GM12878 (cell line): ENCODE results near the gene COL1A1. TPM values are rescaled to one million over a fixed set of nuclear protein-coding genes. Genes with fewer than 3 reads are reported as not detected.

Source experiments
- ATAC-seq: fragments of 200-7000 bp; cut with Tn5 transposase; 3 replicates; pipeline ENCODE4 v1.9.1; 2020; ENCODE audit warnings: mild to moderate bottlenecking, moderate library complexity
- BruUV-seq: library from RNA; stranded (reverse); fragments of 400-500 nt; replicated peaks from 2 replicates; lab custom pipeline; 2021; lab: Mats Ljungman, UMichigan
- CTCF ChIA-PET: fragments of 300-600 bp; sonication (Branson Sonifier 250); formaldehyde crosslinking; extraction: SDS; loops from one replicate; lab custom pipeline; 2021; ENCODE audit warnings: inconsistent platforms; lab: Yijun Ruan, JAX
- POLR2A ChIA-PET: fragments of 350-600 bp; formaldehyde crosslinking; extraction: SDS; loops from one replicate; lab custom pipeline; 2021; ENCODE audit warnings: inconsistent platforms; lab: Charles Lee
- RAD21 ChIA-PET: fragments of 300-600 bp; sonication (Branson Sonifier 250); formaldehyde crosslinking; loops from one replicate; lab custom pipeline; 2023; ENCODE audit warnings: antibody characterized with exemption; ENCODE audit not compliant: unreplicated experiment; lab: Charles Lee
- SMC1A ChIA-PET: fragments of 300-600 bp; sonication (Branson Sonifier 250); formaldehyde crosslinking; loops from one replicate; lab custom pipeline; 2023; ENCODE audit not compliant: unreplicated experiment, uncharacterized antibody; lab: Charles Lee
- DNase-seq: peaks from one replicate; pipeline ENCODE4 v3.0.0-alpha.2; 2011; ENCODE audit warnings: low read depth, low spot score
- FAIRE-seq: peaks from 3 replicates; lab custom pipeline; 2011; peaks lifted over from hg19 to GRCh38; lab: Jason Lieb, UNC
- H2AFZ ChIP-seq: 2 replicates; pipeline ENCODE4 v1.6.0; 2011; ENCODE audit warnings: low read depth, low read length, control low read depth; ENCODE audit not compliant: control insufficient read depth
- H3K27ac ChIP-seq: 2 replicates; pipeline ENCODE4 v1.5.1; 2011; ENCODE audit warnings: control low read depth; ENCODE audit not compliant: control insufficient read depth, insufficient read depth
- H3K27me3 ChIP-seq, 2 experiments: replicated peaks in 1 of 2; 2 replicates each; pipeline versions ENCODE4 v1.6.0 to v1.6.1; 2011; ENCODE audit warnings: low read length in 1 of 2; ENCODE audit not compliant: control insufficient read depth in 2 of 2, insufficient read depth in 2 of 2
- H3K36me3 ChIP-seq, 2 experiments: 2 replicates each; pipeline ENCODE4 v1.5.1; 2011; ENCODE audit warnings: low read length in 1 of 2; ENCODE audit not compliant: control insufficient read depth in 2 of 2, insufficient read depth in 2 of 2
- H3K4me1 ChIP-seq: 2 replicates; pipeline ENCODE4 v1.6.1; 2011; ENCODE audit warnings: mild to moderate bottlenecking, low read length, moderate library complexity, mixed read lengths; ENCODE audit not compliant: control insufficient read depth, insufficient read depth
- H3K4me2 ChIP-seq: 2 replicates; pipeline ENCODE4 v1.6.0; 2011; ENCODE audit warnings: control low read depth; ENCODE audit not compliant: control insufficient read depth, insufficient read depth
- H3K4me3 ChIP-seq: fragments of 200-600 bp; sonication (generic); 2 replicates; pipeline ENCODE4 v1.5.1; 2016
- H3K79me2 ChIP-seq: 2 replicates; pipeline ENCODE4 v1.6.0; 2011; ENCODE audit warnings: low read length; ENCODE audit not compliant: control insufficient read depth, insufficient read depth
- H3K9ac ChIP-seq: 2 replicates; pipeline ENCODE4 v1.8.0; 2011; ENCODE audit warnings: low read length, control low read depth, mixed read lengths; ENCODE audit not compliant: control insufficient read depth, insufficient read depth
- H3K9me3 ChIP-seq: replicated peaks from 3 replicates; pipeline ENCODE4 v1.5.1; 2011; ENCODE audit warnings: mild to moderate bottlenecking, low read length; ENCODE audit not compliant: control insufficient read depth, insufficient read depth
- H4K20me1 ChIP-seq: 2 replicates; pipeline ENCODE4 v1.6.0; 2011; ENCODE audit not compliant: control insufficient read depth, insufficient read depth
- BHLHE40 ChIP-seq, 2 experiments: fragments of 450-650 bp in 1 of 2; IDR thresholded peaks; 2 replicates each; pipeline ENCODE4 v1.6.1; 2011 to 2017; ENCODE audit warnings: low read depth in 2 of 2, borderline replicate concordance in 1 of 2, improper control_type of control experiment in 1 of 2, low read length in 1 of 2, mild to moderate bottlenecking in 1 of 2
- BMI1 ChIP-seq: fragments of 450-650 bp; IDR thresholded peaks from 2 replicates; pipeline ENCODE4 v1.6.1; 2016; ENCODE audit warnings: mild to moderate bottlenecking, moderate library complexity, borderline replicate concordance
- CBX5 ChIP-seq: sonication (generic); IDR thresholded peaks from 2 replicates; pipeline ENCODE4 v1.6.1; 2016; ENCODE audit warnings: low read depth, moderate library complexity, mild to moderate bottlenecking, inconsistent platforms
- HDGF ChIP-seq: fragments of 450-650 bp; IDR thresholded peaks from 2 replicates; pipeline ENCODE4 v1.6.1; 2016; ENCODE audit warnings: antibody characterized with exemption
- IKZF1 ChIP-seq: fragments of 450-650 bp; conservative IDR thresholded peaks from 2 replicates; pipeline ENCODE4 v1.6.1; 2017; ENCODE audit warnings: antibody characterized with exemption, mild to moderate bottlenecking
- IRF4 ChIP-seq: IDR thresholded peaks from 2 replicates; pipeline ENCODE4 v1.6.1; 2011; ENCODE audit warnings: low read depth, low read length
- MTA2 ChIP-seq: fragments of 450-650 bp; IDR thresholded peaks from 2 replicates; pipeline ENCODE4 v1.6.1; 2016; ENCODE audit warnings: low read depth, mild to moderate bottlenecking, moderate library complexity
- MXI1 ChIP-seq: fragments of 150-350 bp; IDR thresholded peaks from 2 replicates; pipeline ENCODE4 v1.6.1; 2011; ENCODE audit warnings: low read depth, mild to moderate bottlenecking, inconsistent platforms, low read length, improper control_type of control experiment
- MYC ChIP-seq: IDR thresholded peaks from 2 replicates; pipeline ENCODE4 v1.6.1; 2011; ENCODE audit warnings: mild to moderate bottlenecking, low read length, moderate library complexity, inconsistent platforms; ENCODE audit not compliant: insufficient read depth, insufficient replicate concordance, insufficient read length, severe bottlenecking
- RCOR1 ChIP-seq: conservative IDR thresholded peaks from 2 replicates; pipeline ENCODE4 v1.6.1; 2012; ENCODE audit warnings: low read depth, low read length, improper control_type of control experiment
- SMAD1 ChIP-seq: fragments of 450-650 bp; IDR thresholded peaks from 2 replicates; pipeline ENCODE4 v1.6.1; 2018; ENCODE audit warnings: mild to moderate bottlenecking, low read depth; ENCODE audit not compliant: partially characterized antibody
- SP1 ChIP-seq: IDR thresholded peaks from one replicate; pipeline ENCODE4 v1.6.1; 2011; ENCODE audit warnings: low read depth, low read length
- SUPT20H ChIP-seq: IDR thresholded peaks from 2 replicates; pipeline ENCODE4 v1.6.1; 2011; ENCODE audit warnings: low read depth, mild to moderate bottlenecking, low read length, moderate library complexity, borderline replicate concordance; ENCODE audit not compliant: control insufficient read depth
- WGBS: methylation state at CpG from one replicate; pipeline ENCODE4 v1.1.6; 2016; ENCODE audit warnings: low lambda C conversion rate; ENCODE audit not compliant: insufficient replicate concordance, insufficient coverage; ENCODE audit errors: missing lambda C conversion rate; 5-methylcytosine and 5-hydroxymethylcytosine counted together
- in situ Hi-C: fragments of 300-500 bp; cut with MboI; formaldehyde crosslinking; loops from 9 replicates; pipeline ENCODE4 v1.14.3; 2018; ENCODE audit warnings: mixed read lengths
- intact Hi-C: fragments of 100-400 bp; cut with micrococcal nuclease; formaldehyde crosslinking; loops from one replicate; pipeline ENCODE4 v1.14.2; 2022; ENCODE audit not compliant: unreplicated experiment
- polyA plus RNA-seq, 11 experiments: library from polyadenylated mRNA; depleted of rRNA in 4 of 11; unstranded in 6 of 11; stranded (reverse) in 5 of 11; fragments of >200 nt; fragmentation: Nextera tagmentation in 4 of 11; fragmentation: Illumina TruSeq in 1 of 11; extraction: Ambion mirVana in 4 of 11; extraction: Trizol in 1 of 11; gene quantifications; 1 replicate in 1 of 11; 2 replicates in 10 of 11; pipeline versions ENCODE4 v1.2.1 to v1.2.3, GENCODE V29; 2011 to 2016; ENCODE audit warnings: inconsistent platforms in 2 of 11, missing spikeins in 2 of 11, low read depth in 1 of 11
- total RNA-seq, 4 experiments: library from RNA; depleted of rRNA in 3 of 4; stranded (reverse); fragments of >200 nt in 3 of 4; fragmentation: Illumina TruSeq in 1 of 4; extraction: Trizol in 1 of 4; gene quantifications; 2 replicates each; pipeline versions ENCODE4 v1.2.1 to v1.2.3, GENCODE V29; 2013 to 2021
- TF ChIP-seq, protein P1 (sequence below): fragments of 450-650 bp; IDR thresholded peaks from 2 replicates; pipeline ENCODE4 v1.6.1; 2016; ENCODE audit warnings: mild to moderate bottlenecking
- TF ChIP-seq, protein P2 (sequence below), 3 experiments: IDR thresholded peaks in 2 of 3; conservative IDR thresholded peaks in 1 of 3; 2 replicates each; pipeline ENCODE4 v1.5.1; 2011; ENCODE audit warnings: low read depth in 3 of 3, low read length in 3 of 3, mild to moderate bottlenecking in 3 of 3, control low read depth in 2 of 3, moderate library complexity in 2 of 3, inconsistent platforms in 1 of 3, mixed read lengths in 1 of 3; ENCODE audit not compliant: control insufficient read depth in 2 of 3, insufficient read depth in 1 of 3; ENCODE audit errors: extremely low read depth in 1 of 3
- TF ChIP-seq, protein P3 (sequence below): fragments of 450-650 bp; IDR thresholded peaks from 2 replicates; pipeline ENCODE4 v1.6.1; 2017; ENCODE audit warnings: mild to moderate bottlenecking, low read depth, inconsistent platforms; ENCODE audit not compliant: poor library complexity, severe bottlenecking

Gene COL1A1
- total and polyA plus RNA-seq, 10 of the 15 experiments (the other 5 are each of a cell fraction or from before 2014, with no cell fraction given): 0.18 to 7.7 (median 2.3) TPM

DNA sequence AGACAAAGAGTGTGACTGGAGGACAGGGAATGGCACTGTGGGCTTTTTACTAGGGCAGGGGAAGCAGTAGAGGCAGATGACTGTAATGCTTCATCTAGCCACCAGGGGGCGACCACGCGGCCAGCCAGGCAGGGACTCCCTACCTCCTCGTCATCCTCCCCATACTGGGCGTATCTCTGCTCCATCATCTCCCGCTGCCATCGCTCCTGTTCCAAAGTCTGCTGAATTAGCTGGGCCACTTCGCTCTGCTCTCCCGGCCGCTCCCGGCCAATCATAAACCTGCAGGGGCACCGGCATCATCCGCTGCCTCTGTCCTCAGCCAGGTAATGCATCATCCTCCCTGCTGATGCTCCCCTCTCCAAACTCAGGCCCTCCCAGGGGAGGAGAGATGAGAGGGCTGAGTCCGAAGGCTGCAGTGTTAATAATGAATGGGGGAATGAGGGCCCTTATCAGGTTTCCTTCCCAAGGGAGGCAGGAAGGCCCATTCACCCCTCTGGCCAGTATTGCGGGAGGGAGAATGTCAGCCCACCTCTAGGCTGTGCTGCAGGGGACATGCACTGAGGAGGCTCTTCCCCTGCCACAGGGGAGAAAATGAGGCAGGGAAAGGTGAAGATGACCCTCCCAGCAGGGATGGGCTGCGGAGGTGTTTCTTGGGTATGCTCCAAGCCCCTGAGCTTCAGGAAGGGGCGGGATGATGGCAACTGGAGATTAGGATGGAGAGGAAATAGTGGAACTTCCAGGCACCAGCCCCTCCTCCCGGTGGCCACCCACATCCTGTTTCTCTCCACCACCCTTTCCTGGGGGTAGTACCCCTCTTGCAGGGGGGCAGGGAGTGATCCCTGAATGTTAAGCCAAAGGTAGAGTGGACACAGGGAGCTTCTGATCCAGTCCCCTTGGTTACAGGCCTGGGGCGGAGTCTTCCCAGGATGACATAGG, 61.2 kb downstream of the COL1A1 start:
- Histone ChIP-seq H3K79me2 (peaks cover 35% of the 10 kb centered on the region), H3K9me3 (no peaks in the 10 kb centered on the region), H3K27ac (no peak overlapping the region), H3K9ac (no peak overlapping the region), H2AFZ (no peak overlapping the region), H4K20me1 (peaks cover 22% of the 10 kb centered on the region), H3K4me1 (peaks cover 38% of the 10 kb centered on the region), H3K4me2 (peak overlapping the region; percentile 30; the same call in 1 of the 2 replicates), H3K27me3 (no peaks in the 10 kb centered on the region), H3K4me3 (no peak overlapping the region), H3K36me3 (peaks cover 69 to 82% of the 10 kb centered on the region in 2 experiments)
- in situ Hi-C loops (no loop called here), intact Hi-C loops (loop anchor here (1.0 kb wide), 1 partner anchor 21 kb away; no protein-coding TSS in a partner anchor)
- BruUV-seq: no TSS peak
- FAIRE-seq: peak; percentile 98
- ChIA-PET CTCF (interaction anchor here (0.6 to 6.9 kb wide), 17 partner anchors 7 to 702 kb away, joined by 3 to 87 read pairs (median 9); partner anchors contain the start of genes COL1A1, PPP1R9B, SAMD14 and SGCA), RAD21 (interaction anchor here (1.0 to 1.7 kb wide), 3 partner anchors 8 to 22 kb away, joined by 3 to 7 read pairs (median 6); no protein-coding TSS in a partner anchor), POLR2A (interaction anchor here (1.2 to 1.8 kb wide), 3 partner anchors 10 to 48 kb away, joined by 3 to 5 read pairs (median 5); partner anchors contain the start of gene PPP1R9B), SMC1A (interaction anchor here (0.8 to 3.7 kb wide), 9 partner anchors 10 to 46 kb away, joined by 3 to 29 read pairs (median 6); no protein-coding TSS in a partner anchor)
- ATAC-seq: peak; percentile 94
- DNase-seq: no peak
- 30% methylated on average over 19 of the region's 19 CpGs for WGBS
- peak; percentile 58; the same call in 1 of the 2 replicates for TF ChIP-seq HDGF
- no peak for TF ChIP-seq SUPT20H
- 0 out of 2 replicates have a peak, but pooled peaks have one; percentile 51 for TF ChIP-seq IRF4
- TF ChIP-seq SP1: peak; percentile 34
- TF ChIP-seq BMI1: no peak
- TF ChIP-seq RCOR1: no peak
- TF ChIP-seq, protein P1, sequence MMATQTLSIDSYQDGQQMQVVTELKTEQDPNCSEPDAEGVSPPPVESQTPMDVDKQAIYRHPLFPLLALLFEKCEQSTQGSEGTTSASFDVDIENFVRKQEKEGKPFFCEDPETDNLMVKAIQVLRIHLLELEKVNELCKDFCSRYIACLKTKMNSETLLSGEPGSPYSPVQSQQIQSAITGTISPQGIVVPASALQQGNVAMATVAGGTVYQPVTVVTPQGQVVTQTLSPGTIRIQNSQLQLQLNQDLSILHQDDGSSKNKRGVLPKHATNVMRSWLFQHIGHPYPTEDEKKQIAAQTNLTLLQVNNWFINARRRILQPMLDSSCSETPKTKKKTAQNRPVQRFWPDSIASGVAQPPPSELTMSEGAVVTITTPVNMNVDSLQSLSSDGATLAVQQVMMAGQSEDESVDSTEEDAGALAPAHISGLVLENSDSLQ: peak; percentile 15; the same call in 1 of the 2 replicates
- TF ChIP-seq, protein P2, sequence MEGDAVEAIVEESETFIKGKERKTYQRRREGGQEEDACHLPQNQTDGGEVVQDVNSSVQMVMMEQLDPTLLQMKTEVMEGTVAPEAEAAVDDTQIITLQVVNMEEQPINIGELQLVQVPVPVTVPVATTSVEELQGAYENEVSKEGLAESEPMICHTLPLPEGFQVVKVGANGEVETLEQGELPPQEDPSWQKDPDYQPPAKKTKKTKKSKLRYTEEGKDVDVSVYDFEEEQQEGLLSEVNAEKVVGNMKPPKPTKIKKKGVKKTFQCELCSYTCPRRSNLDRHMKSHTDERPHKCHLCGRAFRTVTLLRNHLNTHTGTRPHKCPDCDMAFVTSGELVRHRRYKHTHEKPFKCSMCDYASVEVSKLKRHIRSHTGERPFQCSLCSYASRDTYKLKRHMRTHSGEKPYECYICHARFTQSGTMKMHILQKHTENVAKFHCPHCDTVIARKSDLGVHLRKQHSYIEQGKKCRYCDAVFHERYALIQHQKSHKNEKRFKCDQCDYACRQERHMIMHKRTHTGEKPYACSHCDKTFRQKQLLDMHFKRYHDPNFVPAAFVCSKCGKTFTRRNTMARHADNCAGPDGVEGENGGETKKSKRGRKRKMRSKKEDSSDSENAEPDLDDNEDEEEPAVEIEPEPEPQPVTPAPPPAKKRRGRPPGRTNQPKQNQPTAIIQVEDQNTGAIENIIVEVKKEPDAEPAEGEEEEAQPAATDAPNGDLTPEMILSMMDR (IDR thresholded peaks at IDR 0.05 in 2 of 3, conservative IDR thresholded peaks at IDR 0.05 in 1 of 3; ENCODE audit: control insufficient read depth in 2 of 3, extremely low read depth in 1 of 3, insufficient read depth in 1 of 3, low read depth in 3 of 3, low read length in 3 of 3): peak; percentile 93 to 96 (median 94)
- no peak for TF ChIP-seq MTA2
- TF ChIP-seq IKZF1: peak; percentile 19; the same call in 1 of the 2 replicates
- 0 out of 2 replicates have a peak, but pooled peaks have one; percentile 37 for TF ChIP-seq CBX5
- no peak for TF ChIP-seq SMAD1
- TF ChIP-seq MXI1: peak; percentile 48; the same call in 1 of the 2 replicates
- no peak for TF ChIP-seq MYC
- TF ChIP-seq BHLHE40 (IDR thresholded peaks at IDR 0.05; ENCODE audit: borderline replicate concordance in 1 of 2, low read depth in 2 of 2, low read length in 1 of 2): no peak
- TF ChIP-seq, protein P3, sequence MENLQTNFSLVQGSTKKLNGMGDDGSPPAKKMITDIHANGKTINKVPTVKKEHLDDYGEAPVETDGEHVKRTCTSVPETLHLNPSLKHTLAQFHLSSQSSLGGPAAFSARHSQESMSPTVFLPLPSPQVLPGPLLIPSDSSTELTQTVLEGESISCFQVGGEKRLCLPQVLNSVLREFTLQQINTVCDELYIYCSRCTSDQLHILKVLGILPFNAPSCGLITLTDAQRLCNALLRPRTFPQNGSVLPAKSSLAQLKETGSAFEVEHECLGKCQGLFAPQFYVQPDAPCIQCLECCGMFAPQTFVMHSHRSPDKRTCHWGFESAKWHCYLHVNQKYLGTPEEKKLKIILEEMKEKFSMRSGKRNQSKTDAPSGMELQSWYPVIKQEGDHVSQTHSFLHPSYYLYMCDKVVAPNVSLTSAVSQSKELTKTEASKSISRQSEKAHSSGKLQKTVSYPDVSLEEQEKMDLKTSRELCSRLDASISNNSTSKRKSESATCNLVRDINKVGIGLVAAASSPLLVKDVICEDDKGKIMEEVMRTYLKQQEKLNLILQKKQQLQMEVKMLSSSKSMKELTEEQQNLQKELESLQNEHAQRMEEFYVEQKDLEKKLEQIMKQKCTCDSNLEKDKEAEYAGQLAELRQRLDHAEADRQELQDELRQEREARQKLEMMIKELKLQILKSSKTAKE: no peak
